Measurements from ENCODE around the gene CBX4.

Gene CBX4

DNA sequence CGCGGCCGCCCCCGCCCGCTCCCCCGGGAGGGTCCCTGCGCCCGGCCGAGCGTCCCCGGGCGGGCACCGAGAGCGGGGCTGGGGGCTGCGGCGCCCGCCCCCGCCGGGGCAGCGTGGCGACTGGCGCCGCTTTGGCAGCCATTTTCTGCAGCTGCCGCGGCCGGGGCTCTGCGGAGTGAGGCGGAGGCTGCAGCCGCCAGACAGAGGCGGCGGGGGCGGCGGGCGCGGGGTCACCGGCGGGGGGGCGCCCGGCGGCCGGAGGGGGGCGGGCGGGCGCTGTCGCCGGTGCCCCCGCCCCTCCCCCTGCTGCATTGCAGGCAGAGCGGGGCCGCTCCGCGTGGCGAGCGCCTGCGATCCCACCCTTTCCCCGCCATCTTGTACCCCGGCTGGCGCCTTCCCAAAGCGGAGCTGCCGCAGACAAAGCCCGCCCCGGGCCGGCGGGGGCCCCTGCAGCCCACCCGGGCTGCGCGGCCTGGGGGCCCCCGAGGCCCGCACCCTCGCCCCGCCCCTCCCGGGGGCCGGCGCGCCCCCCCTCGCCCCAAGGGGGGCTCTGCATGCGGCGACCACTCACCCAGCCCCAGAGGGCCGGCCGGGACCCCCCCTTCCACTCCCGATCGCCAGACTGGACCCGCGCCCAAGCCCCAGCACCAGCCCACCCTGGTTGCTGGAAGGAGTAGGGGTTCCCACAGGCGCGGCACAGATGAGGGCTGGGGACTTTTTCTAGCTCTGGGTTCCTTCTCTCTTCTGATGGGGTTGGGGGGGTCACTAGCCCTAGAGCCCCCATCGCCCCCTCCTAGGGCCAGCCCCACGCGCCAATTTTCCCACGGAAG lies 25.7 kb downstream of the CBX4 start:
- TF ChIP-seq ARNTL (CRISPR knock-in tag; IDR thresholded peaks at IDR 0.05; ENCODE audit: borderline replicate concordance, low read depth) (no peak), ZFP30 (CRISPR knock-in tag; IDR thresholded peaks at IDR 0.05) (no peak), TOX (CRISPR knock-in tag; IDR thresholded peaks at IDR 0.05; ENCODE audit: borderline replicate concordance) (no peak), PPARA (CRISPR knock-in tag; IDR thresholded peaks at IDR 0.05; ENCODE audit: borderline replicate concordance) (no peak), SNAI2 (CRISPR knock-in tag; IDR thresholded peaks at IDR 0.05) (no peak), OSR1 (CRISPR knock-in tag; IDR thresholded peaks at IDR 0.05) (no peak), ZNF70 (CRISPR knock-in tag; IDR thresholded peaks at IDR 0.05) (no peak), POU6F1 (CRISPR knock-in tag; IDR thresholded peaks at IDR 0.05; ENCODE audit: borderline replicate concordance, low read depth) (no peak), ZFP3 (CRISPR knock-in tag; IDR thresholded peaks at IDR 0.05) (no peak), GLIS3 (CRISPR knock-in tag; IDR thresholded peaks at IDR 0.05) (no peak), ZC3H10 (CRISPR knock-in tag; IDR thresholded peaks at IDR 0.05) (no peak), ESRRG (CRISPR knock-in tag; IDR thresholded peaks at IDR 0.05) (no peak), BACH2 (CRISPR knock-in tag; IDR thresholded peaks at IDR 0.05; ENCODE audit: borderline replicate concordance) (no peak)
- TF ChIP-seq, protein P1, sequence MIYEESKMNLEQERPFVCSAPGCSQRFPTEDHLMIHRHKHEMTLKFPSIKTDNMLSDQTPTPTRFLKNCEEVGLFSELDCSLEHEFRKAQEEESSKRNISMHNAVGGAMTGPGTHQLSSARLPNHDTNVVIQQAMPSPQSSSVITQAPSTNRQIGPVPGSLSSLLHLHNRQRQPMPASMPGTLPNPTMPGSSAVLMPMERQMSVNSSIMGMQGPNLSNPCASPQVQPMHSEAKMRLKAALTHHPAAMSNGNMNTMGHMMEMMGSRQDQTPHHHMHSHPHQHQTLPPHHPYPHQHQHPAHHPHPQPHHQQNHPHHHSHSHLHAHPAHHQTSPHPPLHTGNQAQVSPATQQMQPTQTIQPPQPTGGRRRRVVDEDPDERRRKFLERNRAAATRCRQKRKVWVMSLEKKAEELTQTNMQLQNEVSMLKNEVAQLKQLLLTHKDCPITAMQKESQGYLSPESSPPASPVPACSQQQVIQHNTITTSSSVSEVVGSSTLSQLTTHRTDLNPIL (CRISPR knock-in tag; IDR thresholded peaks at IDR 0.05; ENCODE audit: low read depth): no peak
- no peak for ATAC-seq

DNA sequence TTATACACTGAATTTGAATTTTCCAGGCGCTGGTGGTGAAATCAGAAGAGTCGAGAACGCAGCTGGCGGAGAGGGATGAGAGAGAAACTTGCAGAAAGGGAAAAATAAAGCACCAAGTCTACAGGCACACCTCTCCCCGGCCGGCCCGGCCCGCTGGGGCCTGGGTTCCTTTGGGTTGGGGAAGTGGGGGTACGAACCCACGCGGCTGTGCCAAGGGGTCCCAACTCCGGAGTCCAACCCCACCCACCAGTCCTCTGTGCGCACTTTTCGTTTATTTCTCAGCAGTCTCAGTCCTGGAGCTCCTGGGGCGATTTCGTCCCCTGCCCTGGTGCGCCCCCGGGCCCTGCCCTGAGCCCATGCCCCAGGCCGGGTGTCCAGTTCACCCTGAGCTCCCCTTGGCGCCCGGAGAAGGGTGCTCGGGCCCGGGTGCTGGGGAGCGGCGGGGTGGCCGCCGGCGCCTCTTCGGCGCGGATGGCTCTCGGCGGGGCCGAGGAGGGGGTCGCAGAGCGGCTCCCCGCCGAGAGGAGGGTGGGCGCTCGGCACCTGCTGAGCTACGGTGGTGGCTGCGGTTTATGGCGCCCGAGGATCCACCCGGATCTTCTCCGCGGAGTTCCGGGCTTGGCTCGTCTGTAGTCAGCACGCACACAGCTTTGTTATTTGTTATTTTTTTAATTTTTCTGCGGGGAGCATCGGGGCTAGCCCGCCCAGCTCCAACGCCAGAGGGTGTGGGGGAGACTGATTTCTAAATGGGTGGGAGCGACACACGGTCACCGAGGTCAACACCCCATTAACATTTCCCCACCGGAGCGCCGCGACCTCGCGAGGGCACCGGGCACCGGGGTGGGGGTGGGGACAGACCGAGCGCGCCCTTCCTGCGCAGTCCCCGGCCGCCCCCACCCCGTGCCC lies 26.6 kb downstream of the CBX4 start:
- ATAC-seq: no peak
- TF ChIP-seq GLIS3 (CRISPR knock-in tag; IDR thresholded peaks at IDR 0.05) (peak; percentile 31; the same call in 1 of the 2 replicates), CSDC2 (CRISPR knock-in tag; IDR thresholded peaks at IDR 0.05) (no peak)
- TF ChIP-seq, protein P1 (CRISPR knock-in tag; IDR thresholded peaks at IDR 0.05; ENCODE audit: low read depth): no peak

DNA sequence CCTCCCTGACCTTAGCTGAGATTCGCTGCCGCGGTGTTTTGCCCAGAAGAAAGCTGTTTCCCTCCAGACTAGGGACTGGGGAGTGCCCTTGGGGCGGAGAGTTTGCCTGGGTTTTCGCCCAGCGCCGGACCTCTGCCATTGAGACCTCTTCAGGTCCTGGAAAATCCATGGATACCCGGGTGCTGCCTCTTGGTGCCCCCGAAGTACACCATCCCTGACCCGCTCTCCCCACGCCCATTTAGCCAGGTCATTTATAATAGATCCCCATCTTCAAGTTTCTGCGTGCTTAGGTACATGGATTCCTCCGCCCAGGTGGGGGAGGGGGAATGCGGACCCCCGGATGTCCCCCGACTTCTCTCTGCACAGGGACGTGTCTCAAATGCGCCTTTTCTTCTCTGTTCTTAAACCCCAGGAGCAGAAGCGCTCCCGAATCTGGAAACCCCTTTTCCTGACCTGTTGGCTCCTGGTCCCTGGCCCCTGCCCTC lies 27.3 kb downstream of the CBX4 start:
- no peak for TF ChIP-seq PATZ1 (CRISPR knock-in tag; IDR thresholded peaks at IDR 0.05; ENCODE audit: borderline replicate concordance)
- no peak for TF ChIP-seq GLIS3 (CRISPR knock-in tag; IDR thresholded peaks at IDR 0.05)
- no peak for TF ChIP-seq POU6F1 (CRISPR knock-in tag; IDR thresholded peaks at IDR 0.05; ENCODE audit: borderline replicate concordance, low read depth)
- no peak for TF ChIP-seq ZFP30 (CRISPR knock-in tag; IDR thresholded peaks at IDR 0.05)
- no peak for TF ChIP-seq BACH2 (CRISPR knock-in tag; IDR thresholded peaks at IDR 0.05; ENCODE audit: borderline replicate concordance)
- TF ChIP-seq ISL1 (CRISPR knock-in tag; IDR thresholded peaks at IDR 0.05): no peak
- no peak for TF ChIP-seq ZNF565 (CRISPR knock-in tag; conservative IDR thresholded peaks at IDR 0.05; ENCODE audit: low read depth)
- no peak for TF ChIP-seq ZNF70 (CRISPR knock-in tag; IDR thresholded peaks at IDR 0.05)
- no peak for TF ChIP-seq TCF4 (CRISPR knock-in tag; IDR thresholded peaks at IDR 0.05; ENCODE audit: borderline replicate concordance)
- TF ChIP-seq ESRRG (CRISPR knock-in tag; IDR thresholded peaks at IDR 0.05): no peak
- TF ChIP-seq ZFP3 (CRISPR knock-in tag; IDR thresholded peaks at IDR 0.05): no peak
- TF ChIP-seq TSHZ2 (CRISPR knock-in tag; IDR thresholded peaks at IDR 0.05): no peak
- no peak for TF ChIP-seq CSRNP3 (CRISPR knock-in tag; IDR thresholded peaks at IDR 0.05)
- TF ChIP-seq ARNTL (CRISPR knock-in tag; IDR thresholded peaks at IDR 0.05; ENCODE audit: borderline replicate concordance, low read depth): no peak
- ATAC-seq: no peak

All from SK-N-SH treated with all-trans-retinoic acid at 6 μM for 48 hours (cell line).